HL-60 (cell line): ENCODE measurements around the gene AGAP4.
"Not testable (repeated sequence)": the region's sequence is repeated elsewhere in the genome, so short reads cannot be mapped to it uniquely, and the experiment has no call there.

ENCODE experiments used
- CTCF ChIP-seq: IDR thresholded peaks from one replicate; pipeline ENCODE4 v1.5.1; 2011; ENCODE audit warnings: low read length, control low read depth, inconsistent platforms; ENCODE audit not compliant: insufficient read depth
- POLR2AphosphoS5 ChIP-seq: IDR thresholded peaks from 2 replicates; pipeline ENCODE4 v1.6.1; 2012; ENCODE audit warnings: low read depth
- REST ChIP-seq: IDR thresholded peaks from 2 replicates; pipeline ENCODE4 v1.6.1; 2012; ENCODE audit warnings: low read depth; ENCODE audit not compliant: insufficient replicate concordance
- SPI1 ChIP-seq: IDR thresholded peaks from 2 replicates; pipeline ENCODE4 v1.6.1; 2012; ENCODE audit warnings: low read depth, mild to moderate bottlenecking, borderline replicate concordance

GRCh38 chr10:45803060-45804010, 44.0 kb downstream of the AGAP4 start:
- not testable (repeated sequence) for TF ChIP-seq CTCF, POLR2AphosphoS5, SPI1, REST
